Activated naive CD4-positive, alpha-beta T cell treated with anti-CD3 and anti-CD28 coated beads, Interleukin-2, amount 50 U/mL, for 24 hours (primary cell): ENCODE measurements around the gene EML5.

Experiments used
- H3K27ac Mint-ChIP-seq: one replicate; pipeline ENCODE4 v1.8.0; 2021; ENCODE audit warnings: mild to moderate bottlenecking, mixed read lengths
- H3K27me3 Mint-ChIP-seq: one replicate; pipeline ENCODE4 v1.8.0; 2021; ENCODE audit warnings: mixed read lengths
- H3K36me3 Mint-ChIP-seq: one replicate; pipeline ENCODE4 v1.8.0; 2021; ENCODE audit warnings: mixed read lengths
- H3K4me1 Mint-ChIP-seq: one replicate; pipeline ENCODE4 v1.8.0; 2021; ENCODE audit warnings: mixed read lengths
- H3K4me3 Mint-ChIP-seq: one replicate; pipeline ENCODE4 v1.8.0; 2021; ENCODE audit warnings: mild to moderate bottlenecking, mixed read lengths
- H3K9me3 Mint-ChIP-seq: one replicate; pipeline ENCODE4 v1.8.0; 2021; ENCODE audit warnings: mixed read lengths

The EML5 gene

GRCh38 chr14:88698651-88699050, 94.1 kb downstream of the EML5 start:
- Mint-ChIP-seq H3K27me3 (no peaks in the 10 kb centered on the region), H3K9me3 (no peaks in the 10 kb centered on the region), H3K36me3 (peaks cover 11% of the 10 kb centered on the region), H3K27ac (no peak overlapping the region), H3K4me3 (no peak overlapping the region), H3K4me1 (no peaks in the 10 kb centered on the region)

- Mint-ChIP-seq H3K27me3 (no peaks in the 10 kb centered on the region), H3K36me3 (peaks cover 8% of the 10 kb centered on the region), H3K27ac (no peak overlapping the region), H3K4me1 (no peaks in the 10 kb centered on the region), H3K9me3 (no peaks in the 10 kb centered on the region), H3K4me3 (no peak overlapping the region)
Observed at GRCh38 chr14:88695870-88696269, 96.9 kb downstream of the EML5 start.

DNA sequence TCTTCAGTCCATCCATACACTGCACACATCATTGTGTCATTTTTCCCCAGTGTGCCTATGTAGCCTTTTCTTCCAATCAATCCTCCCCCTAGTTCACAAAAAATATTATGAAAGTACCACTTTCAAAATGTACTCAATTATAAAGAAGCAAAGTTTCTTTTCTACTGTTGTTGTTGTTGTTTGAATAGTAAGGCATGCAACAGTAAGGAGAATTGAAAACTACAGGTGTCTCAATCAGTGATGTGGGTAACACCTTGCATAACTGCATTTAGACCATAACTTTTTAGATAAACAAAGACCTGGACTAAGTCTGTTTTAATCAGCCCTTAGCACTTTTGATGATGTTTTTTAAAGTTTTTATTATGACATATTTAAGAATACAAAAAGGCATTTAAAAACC, 104.4 kb downstream of the EML5 start:
- H3K36me3 Mint-ChIP-seq: peaks cover 9% of the 10 kb centered on the region
- no peaks in the 10 kb centered on the region for H3K4me1 Mint-ChIP-seq
- H3K4me3 Mint-ChIP-seq: no peak overlapping the region
- H3K9me3 Mint-ChIP-seq: no peaks in the 10 kb centered on the region
- H3K27me3 Mint-ChIP-seq: no peaks in the 10 kb centered on the region
- no peak overlapping the region for H3K27ac Mint-ChIP-seq

DNA sequence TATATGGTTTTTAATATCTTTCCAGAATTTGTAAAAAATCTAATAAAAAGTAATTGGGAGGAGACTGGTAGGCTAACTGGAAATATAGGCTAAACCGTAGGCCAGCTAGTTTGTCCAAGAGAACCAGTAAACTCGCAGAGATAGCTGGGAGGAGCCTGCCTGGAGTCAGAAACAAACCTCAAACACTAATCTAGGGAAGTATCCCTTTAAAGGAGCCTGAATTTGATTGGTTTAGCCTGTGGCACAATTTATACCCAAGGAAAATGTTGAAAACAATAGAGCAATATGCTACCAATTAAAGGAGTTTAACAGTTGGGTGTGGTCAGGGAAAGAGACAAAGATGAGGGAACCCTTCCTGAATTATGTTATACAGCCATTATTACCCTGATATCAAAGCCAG, 109.6 kb downstream of the EML5 start:
- Mint-ChIP-seq H3K9me3 (no peaks in the 10 kb centered on the region), H3K27ac (no peak overlapping the region), H3K4me1 (no peaks in the 10 kb centered on the region), H3K4me3 (no peak overlapping the region), H3K27me3 (no peaks in the 10 kb centered on the region), H3K36me3 (peaks cover 14% of the 10 kb centered on the region)

DNA sequence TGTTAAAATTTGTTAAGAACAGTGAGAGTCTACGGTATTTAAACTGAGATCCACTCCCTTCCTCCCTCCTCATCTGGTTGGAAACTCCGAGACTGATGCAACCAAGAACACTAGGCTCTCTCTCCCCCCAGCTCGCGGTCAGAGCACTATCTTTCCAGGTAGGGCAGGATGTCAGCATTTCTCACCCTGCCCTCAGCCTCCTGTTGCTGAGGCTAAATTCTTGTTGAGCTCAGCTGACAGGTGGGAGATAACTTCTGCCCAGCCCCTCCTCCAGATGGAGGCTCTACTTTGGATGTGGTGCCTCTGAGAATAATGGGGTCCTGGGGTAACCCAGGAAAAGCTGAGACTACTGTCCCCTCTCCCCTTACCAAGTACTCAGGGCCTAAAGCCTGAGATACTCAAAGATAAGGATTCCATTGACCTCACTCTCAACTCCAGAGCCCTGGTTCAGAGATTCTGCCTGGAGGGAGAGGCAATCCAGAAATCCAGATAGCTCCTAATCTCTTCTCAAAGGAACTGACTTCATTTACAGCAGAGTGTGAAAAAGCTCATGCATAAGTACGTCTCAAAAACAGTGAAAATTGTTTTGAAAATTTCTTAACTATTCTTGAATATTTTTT, 110.1 kb downstream of the EML5 start:
- Mint-ChIP-seq H3K4me3 (no peak overlapping the region), H3K27ac (no peak overlapping the region), H3K27me3 (no peaks in the 10 kb centered on the region), H3K36me3 (peaks cover 18% of the 10 kb centered on the region), H3K9me3 (no peaks in the 10 kb centered on the region), H3K4me1 (no peaks in the 10 kb centered on the region)

DNA sequence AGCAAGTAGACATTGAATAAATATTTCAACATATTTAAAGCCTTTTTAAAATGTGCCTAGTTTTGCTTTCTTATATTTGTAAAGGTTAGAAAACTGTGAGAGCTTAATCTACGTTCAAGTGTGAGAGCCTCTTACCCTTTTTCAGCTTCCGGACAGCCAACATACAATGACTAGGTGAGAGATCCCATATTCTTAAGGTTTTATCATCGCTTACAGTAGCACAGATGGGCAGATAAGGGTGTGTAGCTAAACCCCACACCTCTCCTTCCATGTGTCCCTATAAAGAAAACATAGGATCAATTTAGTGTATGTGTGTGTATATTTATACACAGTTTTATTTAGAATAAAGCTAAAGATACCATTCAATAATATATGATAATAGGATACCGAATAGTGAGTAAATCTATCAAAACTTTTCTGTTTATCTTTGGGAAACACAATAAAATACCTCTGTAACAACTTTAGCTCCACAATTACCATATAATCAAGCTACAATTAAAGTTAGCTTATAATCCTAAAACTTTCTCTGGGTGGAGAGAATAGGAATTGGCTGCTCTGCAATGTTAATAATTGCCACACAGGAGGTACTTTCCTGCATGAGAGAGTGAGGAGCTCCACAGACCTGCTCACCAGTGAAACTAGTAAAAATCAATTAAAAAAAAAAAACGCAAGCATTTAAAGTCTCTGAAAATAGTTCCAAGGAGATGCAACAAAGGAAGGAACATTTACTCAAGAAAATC, 110.8 kb downstream of the EML5 start:
- H3K36me3 Mint-ChIP-seq: peaks cover 19% of the 10 kb centered on the region
- H3K27me3 Mint-ChIP-seq: no peaks in the 10 kb centered on the region
- H3K27ac Mint-ChIP-seq: no peak overlapping the region
- H3K4me1 Mint-ChIP-seq: no peaks in the 10 kb centered on the region
- no peaks in the 10 kb centered on the region for H3K9me3 Mint-ChIP-seq
- H3K4me3 Mint-ChIP-seq: no peak overlapping the region

- H3K9me3 Mint-ChIP-seq: peaks cover 13% of the 10 kb centered on the region
- H3K27ac Mint-ChIP-seq: no peak overlapping the region
- H3K36me3 Mint-ChIP-seq: peaks cover 18% of the 10 kb centered on the region
- H3K4me3 Mint-ChIP-seq: no peak overlapping the region
- H3K4me1 Mint-ChIP-seq: no peaks in the 10 kb centered on the region
- no peaks in the 10 kb centered on the region for H3K27me3 Mint-ChIP-seq
Observed at GRCh38 chr14:88669346-88669745, 123.4 kb downstream of the EML5 start.

GRCh38 chr14:88668448-88669116, 124.2 kb downstream of the EML5 start:
- H3K4me1 Mint-ChIP-seq: no peaks in the 10 kb centered on the region
- H3K36me3 Mint-ChIP-seq: peaks cover 16% of the 10 kb centered on the region
- no peak overlapping the region for H3K27ac Mint-ChIP-seq

GRCh38 chr14:88667555-88668273, 125.0 kb downstream of the EML5 start:
- Mint-ChIP-seq H3K4me3 (no peak overlapping the region), H3K27ac (no peak overlapping the region), H3K27me3 (no peaks in the 10 kb centered on the region), H3K9me3 (peaks cover 13% of the 10 kb centered on the region), H3K36me3 (peaks cover 13% of the 10 kb centered on the region), H3K4me1 (no peaks in the 10 kb centered on the region)

More at GRCh38 chr14:88668448-88669116, 124.2 kb downstream of the EML5 start:
- no peaks in the 10 kb centered on the region for H3K27me3 Mint-ChIP-seq
- H3K4me3 Mint-ChIP-seq: no peak overlapping the region
- peaks cover 13% of the 10 kb centered on the region for H3K9me3 Mint-ChIP-seq

GRCh38 chr14:88660056-88660455, 132.7 kb downstream of the EML5 start:
- H3K4me1 Mint-ChIP-seq: no peaks in the 10 kb centered on the region
- peaks cover 6% of the 10 kb centered on the region for H3K9me3 Mint-ChIP-seq
- no peaks in the 10 kb centered on the region for H3K27me3 Mint-ChIP-seq
- H3K36me3 Mint-ChIP-seq: peaks cover 23% of the 10 kb centered on the region
- no peak overlapping the region for H3K27ac Mint-ChIP-seq
- H3K4me3 Mint-ChIP-seq: no peak overlapping the region

- H3K4me1 Mint-ChIP-seq: no peaks in the 10 kb centered on the region
- no peaks in the 10 kb centered on the region for H3K27me3 Mint-ChIP-seq
- H3K9me3 Mint-ChIP-seq: peaks cover 16% of the 10 kb centered on the region
- peaks cover 43% of the 10 kb centered on the region for H3K36me3 Mint-ChIP-seq
- no peak overlapping the region for H3K4me3 Mint-ChIP-seq
- H3K27ac Mint-ChIP-seq: no peak overlapping the region
Observed at GRCh38 chr14:88639221-88639620, 153.5 kb downstream of the EML5 start.

- Mint-ChIP-seq H3K27ac (no peak overlapping the region), H3K9me3 (no peaks in the 10 kb centered on the region), H3K4me1 (no peaks in the 10 kb centered on the region), H3K4me3 (no peak overlapping the region), H3K36me3 (peaks cover 9% of the 10 kb centered on the region), H3K27me3 (no peaks in the 10 kb centered on the region)
Observed at GRCh38 chr14:88632512-88632911, 160.2 kb downstream of the EML5 start.

DNA sequence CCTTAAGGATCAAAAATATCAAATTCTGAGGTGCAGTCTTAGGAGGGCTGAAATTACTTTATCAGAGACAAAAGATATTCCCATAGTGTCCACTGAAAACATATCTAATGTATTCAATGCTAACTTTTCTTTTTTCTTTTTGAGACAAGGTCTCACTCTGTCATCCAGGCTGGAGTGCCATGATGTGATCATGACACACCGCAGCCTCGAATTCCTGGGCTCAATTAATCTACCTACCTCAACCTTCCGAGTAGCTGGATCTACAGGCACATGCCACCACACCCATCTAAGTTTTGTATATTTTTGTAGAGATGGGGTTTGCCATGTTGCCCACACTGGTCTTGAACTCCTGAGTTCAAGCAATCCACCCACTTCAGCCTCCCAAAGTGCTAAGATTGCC, 161.7 kb downstream of the EML5 start:
- H3K9me3 Mint-ChIP-seq: no peaks in the 10 kb centered on the region
- no peak overlapping the region for H3K4me3 Mint-ChIP-seq
- no peaks in the 10 kb centered on the region for H3K4me1 Mint-ChIP-seq
- H3K36me3 Mint-ChIP-seq: peaks cover 6% of the 10 kb centered on the region
- H3K27me3 Mint-ChIP-seq: no peaks in the 10 kb centered on the region
- H3K27ac Mint-ChIP-seq: no peak overlapping the region

DNA sequence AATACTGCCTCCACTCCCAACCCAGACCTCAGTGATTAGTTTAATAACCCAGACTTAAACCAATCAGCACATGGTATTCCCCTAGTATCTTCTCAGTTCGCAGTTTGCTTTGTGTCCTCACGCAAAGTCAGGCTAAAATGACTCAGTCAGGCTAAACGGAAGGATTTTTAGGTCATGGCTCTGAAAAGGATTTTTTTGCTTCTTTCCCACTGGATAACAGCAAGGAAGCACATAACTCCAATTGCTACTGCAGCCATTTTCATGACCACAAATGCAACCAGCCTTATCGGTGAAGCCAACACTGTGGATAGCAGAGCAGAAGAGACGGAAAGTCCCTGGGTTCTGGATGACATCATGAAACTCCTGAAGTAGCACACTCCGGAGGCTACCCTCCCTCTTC, 162.2 kb downstream of the EML5 start:
- no peaks in the 10 kb centered on the region for H3K4me1 Mint-ChIP-seq
- no peaks in the 10 kb centered on the region for H3K27me3 Mint-ChIP-seq
- no peak overlapping the region for H3K4me3 Mint-ChIP-seq
- peaks cover 5% of the 10 kb centered on the region for H3K36me3 Mint-ChIP-seq
- no peak overlapping the region for H3K27ac Mint-ChIP-seq
- no peaks in the 10 kb centered on the region for H3K9me3 Mint-ChIP-seq

GRCh38 chr14:88628462-88628861, 164.3 kb downstream of the EML5 start:
- Mint-ChIP-seq H3K27ac (no peak overlapping the region), H3K4me3 (no peak overlapping the region), H3K9me3 (no peaks in the 10 kb centered on the region), H3K36me3 (peaks cover 5% of the 10 kb centered on the region), H3K27me3 (no peaks in the 10 kb centered on the region), H3K4me1 (no peaks in the 10 kb centered on the region)

DNA sequence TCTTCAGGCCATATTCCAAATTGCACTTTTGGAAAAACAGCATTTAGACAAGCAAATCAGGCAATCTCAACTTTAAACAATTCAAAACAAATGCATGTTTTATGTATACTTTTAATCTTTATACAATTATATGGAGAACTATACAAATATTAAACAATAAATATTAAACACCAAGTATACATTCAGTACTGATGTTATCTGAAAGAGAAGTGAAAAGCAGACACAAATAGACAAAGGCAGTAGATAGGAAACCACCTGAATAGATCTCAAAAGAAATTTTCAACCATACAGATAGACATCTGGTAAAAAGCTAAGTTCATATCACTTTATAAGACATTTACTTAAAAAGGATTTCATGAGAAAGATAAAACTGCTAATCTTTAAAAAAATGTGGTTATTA, 164.7 kb downstream of the EML5 start:
- Mint-ChIP-seq H3K27me3 (no peaks in the 10 kb centered on the region), H3K4me3 (no peak overlapping the region), H3K27ac (no peak overlapping the region), H3K9me3 (no peaks in the 10 kb centered on the region), H3K36me3 (peaks cover 5% of the 10 kb centered on the region), H3K4me1 (no peaks in the 10 kb centered on the region)
